GM21737 (cell line): ENCODE measurements around the gene MPEG1.
A peak's percentile ranks its signal among the peaks of the same experiment; 100 is the strongest.

Experiments
- ATAC-seq: cut with Tn5 transposase; IDR thresholded peaks from one replicate; pipeline ENCODE4 v1.9.1; 2021; ENCODE audit warnings: mild to moderate bottlenecking, moderate library complexity; ENCODE audit not compliant: unreplicated experiment

Gene MPEG1

GRCh38 chr11:59219836-59220235 lies 7.1 kb upstream of the MPEG1 start:
- ATAC-seq = no peak

- no peak for ATAC-seq
Measured at GRCh38 chr11:59218893-59219292, 6.2 kb upstream of the MPEG1 start.

GRCh38 chr11:59218319-59218718 lies 5.6 kb upstream of the MPEG1 start:
- ATAC-seq = no peak

GRCh38 chr11:59216641-59217564 lies 4.2 kb upstream of the MPEG1 start:
- peak; percentile 82 for ATAC-seq

- no peak for ATAC-seq
Measured at GRCh38 chr11:59214141-59214893, 1.6 kb upstream of the MPEG1 start.

- ATAC-seq = no peak
Measured at GRCh38 chr11:59212222-59212621, 505 bp downstream of the MPEG1 start.

- no peak for ATAC-seq
Measured at GRCh38 chr11:59208956-59209355, 3.8 kb downstream of the MPEG1 start.

- ATAC-seq = peak; percentile 66
Measured at GRCh38 chr11:59207988-59208451, 4.7 kb downstream of the MPEG1 start.

GRCh38 chr11:59206635-59207034 lies 6.1 kb downstream of the MPEG1 start:
- no peak for ATAC-seq

GRCh38 chr11:59205648-59206047 lies 7.1 kb downstream of the MPEG1 start:
- no peak for ATAC-seq

- ATAC-seq = no peak
Measured at GRCh38 chr11:59204746-59205145, 8.0 kb downstream of the MPEG1 start.

GRCh38 chr11:59201353-59201752 lies 11.4 kb downstream of the MPEG1 start:
- no peak for ATAC-seq

GRCh38 chr11:59200423-59200746 lies 12.3 kb downstream of the MPEG1 start:
- no peak for ATAC-seq

- no peak for ATAC-seq
Measured at GRCh38 chr11:59199546-59200422, 12.9 kb downstream of the MPEG1 start.

- no peak for ATAC-seq
Measured at GRCh38 chr11:59198726-59199125, 14.0 kb downstream of the MPEG1 start.

- no peak for ATAC-seq
Measured at GRCh38 chr11:59197991-59198390, 14.7 kb downstream of the MPEG1 start.

- no peak for ATAC-seq
Measured at GRCh38 chr11:59196777-59197176, 15.9 kb downstream of the MPEG1 start.

GRCh38 chr11:59195586-59195985 lies 17.1 kb downstream of the MPEG1 start:
- ATAC-seq = no peak

- no peak for ATAC-seq
Measured at GRCh38 chr11:59193587-59194130, 19.1 kb downstream of the MPEG1 start.

GRCh38 chr11:59192446-59193020 lies 20.2 kb downstream of the MPEG1 start:
- no peak for ATAC-seq
